Stimulated activated CD4-positive, alpha-beta T cell treated with anti-CD3 and anti-CD28 coated beads, TNF-alpha, amount 100 ng/mL, for 4 hours (primary cell): ENCODE data around the gene FAM20A.

Experiments
- DNase-seq, 3 experiments: peaks; one replicate each; pipeline ENCODE4 v3.0.0-alpha.2; 2020; ENCODE audit warnings: low read depth in 3 of 3

Gene FAM20A

GRCh38 chr17:68600931-68601564 lies at the start of gene FAM20A:
FAM20A (minus strand) TSS chr17:68601367; CDS start chr17:68600666, 701 bp downstream.
- DNase-seq: no peak

DNA sequence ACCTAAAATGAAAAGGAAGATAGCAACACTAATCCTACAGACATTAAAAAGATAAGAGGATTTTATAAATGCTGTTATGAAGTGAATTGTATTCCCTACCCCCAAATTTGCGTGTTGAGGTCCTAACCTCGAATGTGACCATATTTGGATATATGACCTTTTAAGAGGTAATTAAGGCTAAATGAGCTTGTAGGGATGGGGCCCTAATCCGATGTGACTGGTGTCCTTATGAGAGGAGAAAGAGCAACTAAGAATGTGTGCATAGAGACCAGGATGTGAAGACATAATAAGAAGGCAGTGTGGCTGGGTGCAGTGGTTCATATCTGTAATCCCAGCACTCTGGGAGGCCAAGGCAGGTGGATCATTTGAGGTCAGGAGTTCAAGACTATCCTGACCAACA lies 48.2 kb upstream of the FAM20A start:
- DNase-seq: no peak

- DNase-seq: no peak
These were observed 45.7 kb upstream of the FAM20A start for GRCh38 chr17:68646626-68647526.

GRCh38 chr17:68642118-68642412 lies 40.9 kb upstream of the FAM20A start:
- no peak for DNase-seq

DNA sequence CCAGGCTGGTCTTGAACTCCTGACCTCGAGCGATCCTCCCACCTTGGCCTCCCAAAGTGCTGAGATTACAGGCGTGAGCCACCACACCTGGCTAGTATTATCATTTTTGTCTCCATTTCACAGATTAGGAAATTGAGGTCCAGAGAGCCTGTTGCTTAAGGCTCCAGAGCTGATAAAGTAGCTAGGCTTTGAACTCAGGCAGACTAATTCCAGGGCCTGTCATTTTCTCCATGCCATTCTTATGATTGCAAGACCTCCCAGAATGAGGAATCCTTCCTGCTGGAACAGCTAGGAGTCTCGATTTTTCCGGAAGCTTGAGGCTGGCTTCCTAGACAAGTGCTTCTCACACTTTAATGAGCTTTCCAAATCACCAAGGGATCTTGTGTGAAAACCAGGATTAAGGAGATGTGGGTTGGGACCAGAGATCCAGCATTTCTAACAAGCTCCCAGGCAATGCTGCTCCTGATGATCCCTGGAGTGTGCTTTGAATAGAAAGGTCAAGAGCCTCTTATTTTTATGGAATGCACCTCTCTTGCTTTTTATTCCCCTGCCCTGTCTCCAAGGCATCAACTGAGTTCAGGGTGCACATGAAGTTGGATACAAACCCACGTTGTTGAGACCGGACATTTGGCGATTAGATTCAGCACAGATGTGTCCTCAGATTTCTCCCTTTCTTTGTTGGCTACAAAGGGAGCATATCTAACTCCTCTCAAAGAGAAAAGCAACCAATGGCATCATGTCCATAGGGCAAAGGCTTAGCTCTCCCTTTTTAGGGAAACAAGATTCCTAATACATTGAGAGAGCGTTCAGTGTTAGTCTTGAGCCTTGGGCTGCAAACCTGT lies 40.3 kb upstream of the FAM20A start:
- no peak for DNase-seq

- DNase-seq: no peak
These were observed 39.2 kb upstream of the FAM20A start for GRCh38 chr17:68640242-68640989.

DNA sequence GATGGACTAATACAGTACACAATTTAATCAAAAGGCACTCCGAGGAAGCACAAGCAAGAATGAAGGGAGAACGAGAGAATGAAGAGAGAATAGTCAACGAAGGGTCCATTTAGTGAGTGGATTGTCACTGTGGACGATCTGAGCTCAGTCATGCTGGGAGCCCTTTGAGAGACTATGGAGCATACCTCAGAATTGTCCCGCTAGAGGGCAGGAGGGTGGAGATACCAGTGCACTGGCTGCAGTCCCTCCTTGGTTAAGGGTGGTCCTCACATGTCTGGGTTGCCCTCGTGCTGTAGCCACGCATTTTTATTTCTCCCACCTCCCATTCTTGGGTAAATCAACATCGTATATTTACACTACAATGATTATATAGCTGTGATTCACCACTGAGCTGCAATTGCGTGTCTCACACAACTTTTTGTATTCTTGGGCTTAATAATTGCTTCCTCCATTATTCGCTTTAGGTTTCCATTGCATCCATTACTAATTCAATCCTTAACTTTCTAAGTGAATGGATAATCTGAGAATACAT lies 33.2 kb upstream of the FAM20A start:
- DNase-seq: no peak

GRCh38 chr17:68628576-68628957 lies 27.4 kb upstream of the FAM20A start:
- DNase-seq: no peak

- DNase-seq: no peak
These were observed 26.9 kb upstream of the FAM20A start for GRCh38 chr17:68627956-68628575.

DNA sequence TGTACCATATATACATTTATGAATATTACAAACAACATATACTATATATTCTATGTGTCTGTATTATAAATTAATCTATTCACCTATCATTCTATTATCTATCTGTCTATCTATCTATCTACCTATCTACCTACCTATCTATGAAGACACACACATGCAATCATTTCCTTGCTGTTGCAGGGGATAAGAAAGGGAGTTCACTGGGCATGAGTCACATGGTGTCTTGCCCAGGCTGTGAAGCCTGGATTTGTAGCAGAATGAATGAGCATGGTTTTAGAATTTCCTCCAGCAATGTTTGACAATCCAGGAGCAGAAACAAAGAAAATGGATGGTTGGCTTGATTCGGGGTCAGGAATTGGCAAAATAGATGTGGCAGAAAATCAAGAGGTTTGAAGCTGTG lies 23.2 kb upstream of the FAM20A start:
- no peak for DNase-seq

- no peak for DNase-seq
These were observed 22.6 kb upstream of the FAM20A start for GRCh38 chr17:68623811-68624210.

DNA sequence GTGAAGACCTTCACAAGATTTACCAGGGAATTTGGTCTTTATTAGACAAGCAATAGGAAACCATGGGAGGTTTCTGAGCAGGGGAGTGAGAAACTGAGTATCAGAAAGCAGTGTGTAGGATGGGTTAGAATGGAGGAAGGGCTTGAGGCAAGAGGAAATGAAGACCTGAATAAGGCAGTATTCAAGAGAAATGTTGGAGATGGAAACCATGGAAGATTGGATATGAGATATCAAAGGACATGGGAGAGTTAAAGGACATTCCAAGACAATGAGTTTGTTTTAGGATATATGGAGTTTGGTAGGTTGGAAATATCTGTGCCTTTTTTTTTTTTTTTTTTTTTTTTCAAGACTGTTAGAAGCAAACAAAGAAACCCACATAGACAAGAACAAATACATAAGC lies 21.3 kb upstream of the FAM20A start:
- no peak for DNase-seq

- no peak for DNase-seq
These were observed 19.9 kb upstream of the FAM20A start for GRCh38 chr17:68621065-68621464.

GRCh38 chr17:68616334-68616733 lies 15.2 kb upstream of the FAM20A start:
- no peak for DNase-seq

GRCh38 chr17:68614718-68615117 lies 13.6 kb upstream of the FAM20A start:
- DNase-seq: no peak

DNA sequence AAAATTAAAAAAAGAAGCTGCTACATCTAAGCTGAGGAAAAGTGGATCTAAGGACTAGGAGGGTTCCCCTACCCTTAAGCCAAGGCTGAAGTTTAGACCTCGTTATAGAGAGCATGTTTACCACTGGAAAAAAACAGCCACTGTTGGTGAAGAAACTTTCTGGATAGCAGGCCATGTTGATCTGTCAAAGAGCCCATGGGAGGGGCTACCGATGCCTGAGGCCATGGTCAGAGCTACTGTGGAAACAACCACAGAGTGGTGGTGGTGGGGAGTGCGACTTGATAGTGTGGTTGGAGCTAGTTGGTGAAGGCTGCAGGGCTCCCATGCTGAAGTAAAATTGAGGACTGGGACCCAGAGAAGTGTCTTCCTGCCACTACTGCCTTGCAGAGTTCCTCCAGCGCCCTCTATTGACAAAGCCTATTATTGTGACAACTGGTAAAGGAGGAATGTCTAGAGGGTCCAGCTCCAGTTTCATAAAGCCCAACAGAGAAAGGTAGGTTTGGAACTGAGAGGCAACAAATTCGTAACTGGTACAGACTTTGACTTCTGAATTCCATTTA lies 12.7 kb upstream of the FAM20A start:
- no peak for DNase-seq

DNA sequence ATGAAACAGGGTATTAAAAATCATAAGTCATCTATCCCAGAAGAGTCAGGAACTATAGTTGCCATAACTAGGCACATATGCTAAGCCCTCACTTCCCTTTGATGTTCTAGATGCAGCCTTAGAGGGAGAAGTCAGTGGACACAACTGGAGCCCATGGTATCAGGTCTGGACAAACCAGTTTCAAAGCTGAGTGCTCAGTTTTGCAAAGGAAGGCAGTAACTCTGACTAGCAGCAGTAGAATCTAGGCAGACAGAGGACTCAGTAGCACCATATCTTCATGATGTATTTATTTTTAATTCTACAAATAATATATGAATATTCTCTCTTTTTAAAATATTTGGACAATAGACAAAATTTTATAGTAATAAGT lies 11.7 kb upstream of the FAM20A start:
- DNase-seq: no peak

- no peak for DNase-seq
These were observed 11.2 kb upstream of the FAM20A start for GRCh38 chr17:68612209-68612922.

DNA sequence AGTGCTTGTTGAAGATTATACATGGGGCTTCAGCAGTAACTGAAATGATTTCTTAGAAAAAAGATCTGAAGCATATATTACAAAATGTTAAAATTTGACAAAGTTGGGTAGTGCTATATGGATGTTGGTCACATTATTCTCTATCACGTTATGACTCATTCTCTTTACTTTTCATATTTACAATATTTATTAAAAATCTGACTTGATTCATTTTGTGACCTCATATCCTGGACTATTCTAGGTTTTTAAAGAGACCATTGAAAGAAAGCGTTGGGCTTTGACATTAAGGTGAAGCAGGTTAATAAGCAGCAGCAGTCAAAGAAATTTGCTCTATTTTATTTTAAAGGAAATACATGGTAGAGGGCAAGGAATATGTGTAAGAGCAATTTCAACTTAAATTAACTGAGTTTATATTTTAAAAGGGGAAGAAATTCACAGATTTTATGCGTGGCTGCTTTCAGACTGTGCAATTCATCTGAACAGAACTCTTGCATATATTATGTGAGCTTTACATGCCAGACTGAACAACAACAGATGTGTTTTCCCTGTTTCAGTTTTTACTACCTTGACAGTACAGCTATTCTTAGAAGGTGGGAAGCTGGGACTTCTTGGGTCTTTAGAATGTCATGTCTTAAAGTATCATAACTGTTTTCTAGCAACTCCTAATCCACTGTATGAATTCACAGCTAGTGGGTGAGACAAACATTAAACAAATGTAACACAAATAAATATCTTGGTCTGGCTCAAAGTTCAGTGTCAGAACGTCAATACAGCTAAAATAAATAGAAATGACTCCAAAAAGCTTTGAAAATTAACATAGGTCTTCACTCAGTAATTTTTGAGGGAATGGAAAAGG lies 10.4 kb upstream of the FAM20A start:
- no peak for DNase-seq
